H9 (cell line): ENCODE measurements around the gene TPRN. TPM values are rescaled to one million over a fixed set of nuclear protein-coding genes. Genes with fewer than 3 reads are reported as not detected.
A peak's percentile ranks its signal among the peaks of the same experiment; 100 is the strongest.

Experiments used
- DNase-seq: peaks from one replicate; pipeline ENCODE4 v3.0.0-alpha.2; 2017
- H2AFZ ChIP-seq: one replicate; pipeline ENCODE4 v1.6.1; 2013; ENCODE audit warnings: mild to moderate bottlenecking, low read length, control low read depth, moderate library complexity
- H2AK5ac ChIP-seq: 2 replicates; pipeline ENCODE4 v1.6.1; 2013; ENCODE audit warnings: low read length, control low read depth, mixed read lengths; ENCODE audit not compliant: insufficient read length
- H2BK120ac ChIP-seq: one replicate; pipeline ENCODE4 v1.6.1; 2013; ENCODE audit warnings: low read depth, mild to moderate bottlenecking, low read length, control low read depth, inconsistent platforms; ENCODE audit not compliant: poor library complexity, severe bottlenecking
- H2BK12ac ChIP-seq: 2 replicates; pipeline ENCODE4 v1.6.1; 2013; ENCODE audit warnings: low read length, control low read depth, mixed read lengths, low read depth; ENCODE audit not compliant: insufficient read length
- H2BK15ac ChIP-seq: 2 replicates; pipeline ENCODE4 v1.6.1; 2013; ENCODE audit warnings: low read depth, low read length, control low read depth
- H2BK20ac ChIP-seq: one replicate; pipeline ENCODE4 v1.6.1; 2013; ENCODE audit warnings: low read depth, mild to moderate bottlenecking, low read length, control low read depth, inconsistent platforms; ENCODE audit not compliant: poor library complexity, severe bottlenecking
- H2BK5ac ChIP-seq: 2 replicates; pipeline ENCODE4 v1.6.1; 2013; ENCODE audit warnings: low read length, control low read depth, mixed read lengths; ENCODE audit not compliant: insufficient read length
- H3K14ac ChIP-seq: 2 replicates; pipeline ENCODE4 v1.6.1; 2013; ENCODE audit warnings: low read length, control low read depth; ENCODE audit not compliant: insufficient read depth
- H3K18ac ChIP-seq: 2 replicates; pipeline ENCODE4 v1.6.1; 2013; ENCODE audit warnings: low read depth, mild to moderate bottlenecking, mixed read lengths, low read length, control low read depth; ENCODE audit not compliant: insufficient read length
- H3K23ac ChIP-seq: 2 replicates; pipeline ENCODE4 v1.6.1; 2013; ENCODE audit warnings: low read length, control low read depth, mixed read lengths, low read depth; ENCODE audit not compliant: insufficient read length
- H3K23me2 ChIP-seq: 2 replicates; pipeline ENCODE4 v1.6.1; 2013; ENCODE audit warnings: low read depth, mild to moderate bottlenecking, mixed read lengths, low read length, control low read depth; ENCODE audit not compliant: insufficient read length, poor library complexity, severe bottlenecking
- H3K27ac ChIP-seq: 2 replicates; pipeline ENCODE4 v1.5.1; 2013; ENCODE audit warnings: low read length, control low read depth, mixed read lengths, low read depth; ENCODE audit not compliant: insufficient read length
- H3K27me3 ChIP-seq: 2 replicates; pipeline ENCODE4 v1.6.1; 2013; ENCODE audit warnings: low read length, control low read depth, inconsistent platforms; ENCODE audit not compliant: insufficient read depth
- H3K4ac ChIP-seq: 2 replicates; pipeline ENCODE4 v1.6.1; 2013; ENCODE audit warnings: low read depth, mild to moderate bottlenecking, control low read depth, inconsistent platforms, low read length, moderate library complexity
- H3K4me1 ChIP-seq: 2 replicates; pipeline ENCODE4 v1.6.1; 2013; ENCODE audit warnings: low read length, control low read depth, inconsistent platforms; ENCODE audit not compliant: insufficient read depth
- H3K4me2 ChIP-seq: 2 replicates; pipeline ENCODE4 v1.6.1; 2013; ENCODE audit warnings: low read length, control low read depth, mixed read lengths; ENCODE audit not compliant: insufficient read length, insufficient read depth
- H3K56ac ChIP-seq: 2 replicates; pipeline ENCODE4 v1.6.1; 2013; ENCODE audit warnings: low read depth, mild to moderate bottlenecking, mixed read lengths, low read length, control low read depth; ENCODE audit not compliant: insufficient read length
- H3K79me1 ChIP-seq: 2 replicates; pipeline ENCODE4 v1.6.1; 2013; ENCODE audit warnings: low read depth, mild to moderate bottlenecking, moderate library complexity, low read length, control low read depth, inconsistent platforms; ENCODE audit not compliant: insufficient read depth, poor library complexity, severe bottlenecking
- H3K79me2 ChIP-seq: 2 replicates; pipeline ENCODE4 v1.6.1; 2013; ENCODE audit warnings: low read length, control low read depth, inconsistent platforms; ENCODE audit not compliant: insufficient read depth
- H3K9ac ChIP-seq: 2 replicates; pipeline ENCODE4 v1.6.1; 2013; ENCODE audit warnings: low read length, control low read depth, mixed read lengths; ENCODE audit not compliant: insufficient read length; ENCODE audit errors: extremely low read depth
- H3K9me3 ChIP-seq: one replicate; pipeline ENCODE4 v1.6.1; 2013; ENCODE audit warnings: low read depth, low read length, inconsistent platforms; ENCODE audit not compliant: control insufficient read depth
- H3T11ph ChIP-seq: one replicate; pipeline ENCODE4 v1.6.1; 2013; ENCODE audit warnings: mild to moderate bottlenecking, low read length, control low read depth, inconsistent platforms
- H4K20me1 ChIP-seq: one replicate; pipeline ENCODE4 v1.6.1; 2013; ENCODE audit not compliant: control insufficient read depth, insufficient read length, insufficient read depth
- H4K5ac ChIP-seq: 2 replicates; pipeline ENCODE4 v1.6.1; 2013; ENCODE audit warnings: low read depth, mild to moderate bottlenecking, mixed read lengths, low read length, control low read depth; ENCODE audit not compliant: insufficient read length
- H4K8ac ChIP-seq: replicated peaks from 2 replicates; pipeline ENCODE4 v1.6.1; 2013; ENCODE audit warnings: low read length, control low read depth, mixed read lengths, low read depth; ENCODE audit not compliant: insufficient read length
- H4K91ac ChIP-seq: 2 replicates; pipeline ENCODE4 v1.6.1; 2013; ENCODE audit warnings: low read depth, mild to moderate bottlenecking, moderate library complexity, mixed read lengths, low read length, control low read depth; ENCODE audit not compliant: insufficient read length
- H3K27ac Mint-ChIP-seq, 3 experiments: 2 replicates in 2 of 3; 3 replicates in 1 of 3; pipeline ENCODE4 v1.8.0; 2020 to 2021; ENCODE audit warnings: mixed read lengths in 3 of 3, mild to moderate bottlenecking in 1 of 3, moderate library complexity in 1 of 3
- H3K27me3 Mint-ChIP-seq: 2 replicates; pipeline ENCODE4 v1.8.0; 2021; ENCODE audit warnings: low read depth, mild to moderate bottlenecking, moderate library complexity, mixed read lengths
- H3K36me3 Mint-ChIP-seq, 3 experiments: 2 replicates in 2 of 3; 3 replicates in 1 of 3; pipeline ENCODE4 v1.8.0; 2020 to 2021; ENCODE audit warnings: low read depth in 3 of 3, mixed read lengths in 3 of 3; ENCODE audit not compliant: insufficient read depth in 1 of 3
- H3K4me1 Mint-ChIP-seq, 2 experiments: 2 replicates each; pipeline ENCODE4 v1.8.0; 2020; ENCODE audit warnings: mixed read lengths in 2 of 2
- H3K4me3 Mint-ChIP-seq, 2 experiments: 2 replicates in 1 of 2; 3 replicates in 1 of 2; pipeline ENCODE4 v1.8.0; 2020 to 2021; ENCODE audit warnings: mild to moderate bottlenecking in 2 of 2, mixed read lengths in 2 of 2, moderate library complexity in 1 of 2
- H3K9me3 Mint-ChIP-seq, 2 experiments: 2 replicates in 1 of 2; 3 replicates in 1 of 2; pipeline ENCODE4 v1.8.0; 2020; ENCODE audit warnings: mild to moderate bottlenecking in 2 of 2, mixed read lengths in 2 of 2, moderate library complexity in 1 of 2
- CTCF ChIP-seq: fragments of 200-600 bp; sonication (generic); conservative IDR thresholded peaks from 3 replicates; pipeline ENCODE4 v1.8.0; 2021; ENCODE audit warnings: antibody characterized with exemption, mild to moderate bottlenecking
- whole genome bisulfite sequencing: extraction: QIAGEN DNeasy Blood & Tissue Kit; methylation state at CpG from one replicate; pipeline ENCODE4 v1.1.7; 2013; ENCODE audit warnings: missing lambda C conversion rate, low lambda C conversion rate, mixed read lengths; ENCODE audit not compliant: insufficient read length; ENCODE audit errors: extremely low coverage; 5-methylcytosine and 5-hydroxymethylcytosine counted together
- total RNA-seq: library from RNA; stranded (reverse); gene quantifications from 2 replicates; pipeline ENCODE4 v1.2.1, GENCODE V29; 2021

The TPRN gene
- total RNA-seq, 1 experiment from 2014 or later: 30.7 TPM

GRCh38 chr9:137186385-137186784 is 14.2 kb downstream of the TPRN start:
- Histone ChIP-seq H4K5ac (no peak overlapping the region), H3K4me1 (peaks cover 5% of the 10 kb centered on the region; the same call in 1 of the 2 replicates), H3K79me1 (peaks cover 6% of the 10 kb centered on the region), H3K14ac (no peak overlapping the region), H4K91ac (no peak overlapping the region), H2BK12ac (no peak overlapping the region), H4K8ac (no peak overlapping the region), H3K27me3 (no peaks in the 10 kb centered on the region), H2BK15ac (no peak overlapping the region), H3K4me2 (peak overlapping the region; percentile 82), H3K56ac (no peak overlapping the region), H3K23ac (no peak overlapping the region), H3K27ac (no peak overlapping the region), H2AK5ac (no peak overlapping the region), H2BK120ac (no peak overlapping the region), H3T11ph (no peak overlapping the region), H2AFZ (no peak overlapping the region), H3K9ac (no peak overlapping the region), H2BK20ac (no peak overlapping the region), H3K18ac (no peak overlapping the region), H3K79me2 (peaks cover 10% of the 10 kb centered on the region; the same call in 1 of the 2 replicates), H4K20me1 (peaks cover 2% of the 10 kb centered on the region), H2BK5ac (no peak overlapping the region), H3K23me2 (peaks cover 13% of the 10 kb centered on the region), H3K9me3 (no peaks in the 10 kb centered on the region), H3K4ac (no peak overlapping the region)
- no peak for TF ChIP-seq CTCF
- Mint-ChIP-seq H3K4me1 (peaks cover 17 to 22% of the 10 kb centered on the region in 2 experiments), H3K27ac (no peak overlapping the region), H3K36me3 (peaks cover 10 to 63% (median 53%) of the 10 kb centered on the region in 3 experiments; a peak in 6 of 7 replicates), H3K27me3 (no peaks in the 10 kb centered on the region), H3K9me3 (no peaks in the 10 kb centered on the region), H3K4me3 (peak overlapping the region; percentile 90 to 97)
- no peak for DNase-seq
- no CpG with 5 or more reads among the region's 6 CpGs for WGBS
